Measurements from ENCODE around the gene CCDC110. TPM values are rescaled to one million over a fixed set of nuclear protein-coding genes. Genes with fewer than 3 reads are reported as not detected.
A peak's percentile ranks its signal among the peaks of the same experiment; 100 is the strongest.

CCDC110 gene
- total RNA-seq, 3 donors from 2014 or later (not counting 1 experiment from before 2014, with no cell fraction given) = not detected

- Mint-ChIP-seq H3K9me3 (no peaks in the 10 kb centered on the region), H3K27ac (no peak overlapping the region), H3K27me3 (ENCODE audit: low read depth in 2 of 2) (peaks cover 10 to 12% of the 10 kb centered on the region in 2 donors), H3K36me3 (no peaks in the 10 kb centered on the region), H3K4me1 (peaks cover 12 to 17% of the 10 kb centered on the region in 2 donors), H3K4me3 (no peak overlapping the region)
- H3K9me3 ChIP-seq (ENCODE audit: control insufficient read depth, insufficient read depth, low read length) = no peaks in the 10 kb centered on the region
- no peak overlapping the region for H3K27ac ChIP-seq (ENCODE audit: low read length)
- WGBS (ENCODE audit: insufficient coverage) = 86% methylated on average over 2 of the region's 2 CpGs
- H3K27me3 ChIP-seq (ENCODE audit: control insufficient read depth, insufficient read depth, low read length) = no peaks in the 10 kb centered on the region
- peaks cover 17% of the 10 kb centered on the region for H3K4me1 ChIP-seq (ENCODE audit: control insufficient read depth, insufficient read depth, low read length)
- intact Hi-C loops (cut with micrococcal nuclease) = no loop called here
- no peak overlapping the region for H3K4me3 ChIP-seq (ENCODE audit: low read length)
- ATAC-seq = no peak
- peak in 1 of 2 donors; percentile 20 for DNase-seq
- no peak for TF ChIP-seq CTCF (IDR thresholded peaks at IDR 0.05)
- H3K36me3 ChIP-seq (ENCODE audit: control insufficient read depth, insufficient read depth, low read length) = no peaks in the 10 kb centered on the region
Measured at GRCh38 chr4:185468999-185469398, 2.5 kb downstream of the CCDC110 start.

GRCh38 chr4:185467991-185468390, 3.5 kb downstream of the CCDC110 start:
- peaks cover 17% of the 10 kb centered on the region for H3K4me1 ChIP-seq (ENCODE audit: control insufficient read depth, insufficient read depth, low read length)
- 88% methylated on average over 8 of the region's 8 CpGs for WGBS (ENCODE audit: insufficient coverage)
- Mint-ChIP-seq H3K27me3 (ENCODE audit: low read depth in 2 of 2) (peaks cover 5 to 12% of the 10 kb centered on the region in 2 donors), H3K4me3 (no peak overlapping the region), H3K9me3 (no peaks in the 10 kb centered on the region), H3K27ac (no peak overlapping the region), H3K36me3 (no peaks in the 10 kb centered on the region), H3K4me1 (peaks cover 12 to 17% of the 10 kb centered on the region in 2 donors)
- H3K4me3 ChIP-seq (ENCODE audit: low read length) = no peak overlapping the region
- H3K9me3 ChIP-seq (ENCODE audit: control insufficient read depth, insufficient read depth, low read length) = no peaks in the 10 kb centered on the region
- no peaks in the 10 kb centered on the region for H3K36me3 ChIP-seq (ENCODE audit: control insufficient read depth, insufficient read depth, low read length)
- ATAC-seq = no peak
- no peak for TF ChIP-seq CTCF (IDR thresholded peaks at IDR 0.05)
- intact Hi-C loops (cut with micrococcal nuclease) = no loop called here
- H3K27me3 ChIP-seq (ENCODE audit: control insufficient read depth, insufficient read depth, low read length) = no peaks in the 10 kb centered on the region
- H3K27ac ChIP-seq (ENCODE audit: low read length) = no peak overlapping the region
- peak in 1 of 2 donors; percentile 6 for DNase-seq

- WGBS (ENCODE audit: insufficient coverage) = 92% methylated on average over 3 of the region's 4 CpGs
- intact Hi-C loops (cut with micrococcal nuclease) = no loop called here
- Histone ChIP-seq H3K4me1 (ENCODE audit: control insufficient read depth, insufficient read depth, low read length) (peaks cover 11% of the 10 kb centered on the region), H3K27ac (ENCODE audit: low read length) (no peak overlapping the region), H3K9me3 (ENCODE audit: control insufficient read depth, insufficient read depth, low read length) (no peaks in the 10 kb centered on the region), H3K4me3 (ENCODE audit: low read length) (no peak overlapping the region), H3K36me3 (ENCODE audit: control insufficient read depth, insufficient read depth, low read length) (no peaks in the 10 kb centered on the region), H3K27me3 (ENCODE audit: control insufficient read depth, insufficient read depth, low read length) (no peaks in the 10 kb centered on the region)
- H3K27me3 Mint-ChIP-seq (ENCODE audit: low read depth in 2 of 2) = peaks cover 0 to 7% of the 10 kb centered on the region in 2 donors
- no peak overlapping the region for H3K27ac Mint-ChIP-seq
- no peak for TF ChIP-seq CTCF (IDR thresholded peaks at IDR 0.05)
- no peaks in the 10 kb centered on the region for H3K36me3 Mint-ChIP-seq
- no peaks in the 10 kb centered on the region for H3K9me3 Mint-ChIP-seq
- DNase-seq (no peak), ATAC-seq (no peak)
- H3K4me1 Mint-ChIP-seq = peaks cover 11 to 17% of the 10 kb centered on the region in 2 donors
- H3K4me3 Mint-ChIP-seq = no peak overlapping the region
Measured at GRCh38 chr4:185467101-185467500, 4.4 kb downstream of the CCDC110 start.

GRCh38 chr4:185465707-185466106, 5.8 kb downstream of the CCDC110 start:
- H3K4me1 Mint-ChIP-seq = peaks cover 6 to 12% of the 10 kb centered on the region in 2 donors
- ATAC-seq = no peak
- H3K27ac Mint-ChIP-seq = no peak overlapping the region
- WGBS (ENCODE audit: insufficient coverage) = 94% methylated on average over 3 of the region's 3 CpGs
- intact Hi-C loops (cut with micrococcal nuclease) = no loop called here
- H3K9me3 Mint-ChIP-seq = no peaks in the 10 kb centered on the region
- Histone ChIP-seq H3K27ac (ENCODE audit: low read length) (no peak overlapping the region), H3K36me3 (ENCODE audit: control insufficient read depth, insufficient read depth, low read length) (no peaks in the 10 kb centered on the region), H3K9me3 (ENCODE audit: control insufficient read depth, insufficient read depth, low read length) (no peaks in the 10 kb centered on the region), H3K27me3 (ENCODE audit: control insufficient read depth, insufficient read depth, low read length) (no peaks in the 10 kb centered on the region), H3K4me1 (ENCODE audit: control insufficient read depth, insufficient read depth, low read length) (peaks cover 4% of the 10 kb centered on the region), H3K4me3 (ENCODE audit: low read length) (no peak overlapping the region)
- H3K4me3 Mint-ChIP-seq = no peak overlapping the region
- DNase-seq = no peak
- no peak for TF ChIP-seq CTCF (IDR thresholded peaks at IDR 0.05)
- H3K27me3 Mint-ChIP-seq (ENCODE audit: low read depth in 2 of 2) = peaks cover 8 to 11% of the 10 kb centered on the region in 2 donors
- no peaks in the 10 kb centered on the region for H3K36me3 Mint-ChIP-seq

Data from natural killer cell (primary cell).